ENCODE results near the gene HECW1. TPM values are rescaled to one million over a fixed set of nuclear protein-coding genes. Genes with fewer than 3 reads are reported as not detected.

The HECW1 gene
- polyA plus RNA-seq, 2 of the 4 experiments (the other 2 are of a cell fraction), result 11.3 TPM

DNA sequence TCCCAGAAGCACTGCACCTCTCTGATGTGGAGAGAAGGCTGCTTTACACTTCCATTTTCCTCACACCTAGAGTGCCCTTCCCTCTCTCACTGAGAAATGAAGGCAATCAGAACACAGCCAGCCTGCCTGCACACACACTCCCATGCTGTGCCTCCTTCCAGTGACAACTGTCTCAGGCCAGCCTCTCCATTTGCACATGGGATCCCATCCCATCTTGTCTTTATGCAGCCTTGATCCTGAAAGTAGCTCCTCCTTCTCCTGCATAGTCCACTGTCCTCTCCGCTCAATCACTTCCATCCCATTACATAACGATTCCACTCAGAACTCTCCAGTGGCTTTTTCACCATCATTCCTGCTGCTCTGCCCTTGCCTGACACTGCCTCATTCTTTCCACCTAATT is 266.8 kb downstream of the HECW1 start:
- ATAC-seq (no peak), FAIRE-seq (no peak), DNase-seq (ENCODE audit: low read depth in 1 of 2, low spot score in 1 of 2) (no peak)
- H3K4me2 ChIP-seq, result no peak overlapping the region
- H3K4me1 ChIP-seq, result no peaks in the 10 kb centered on the region
- TF ChIP-seq BHLHE40 (IDR thresholded peaks at IDR 0.05; ENCODE audit: low read depth, low read length), result no peak
- no peak for TF ChIP-seq MAX (IDR thresholded peaks at IDR 0.05)
- TF ChIP-seq, protein P1, sequence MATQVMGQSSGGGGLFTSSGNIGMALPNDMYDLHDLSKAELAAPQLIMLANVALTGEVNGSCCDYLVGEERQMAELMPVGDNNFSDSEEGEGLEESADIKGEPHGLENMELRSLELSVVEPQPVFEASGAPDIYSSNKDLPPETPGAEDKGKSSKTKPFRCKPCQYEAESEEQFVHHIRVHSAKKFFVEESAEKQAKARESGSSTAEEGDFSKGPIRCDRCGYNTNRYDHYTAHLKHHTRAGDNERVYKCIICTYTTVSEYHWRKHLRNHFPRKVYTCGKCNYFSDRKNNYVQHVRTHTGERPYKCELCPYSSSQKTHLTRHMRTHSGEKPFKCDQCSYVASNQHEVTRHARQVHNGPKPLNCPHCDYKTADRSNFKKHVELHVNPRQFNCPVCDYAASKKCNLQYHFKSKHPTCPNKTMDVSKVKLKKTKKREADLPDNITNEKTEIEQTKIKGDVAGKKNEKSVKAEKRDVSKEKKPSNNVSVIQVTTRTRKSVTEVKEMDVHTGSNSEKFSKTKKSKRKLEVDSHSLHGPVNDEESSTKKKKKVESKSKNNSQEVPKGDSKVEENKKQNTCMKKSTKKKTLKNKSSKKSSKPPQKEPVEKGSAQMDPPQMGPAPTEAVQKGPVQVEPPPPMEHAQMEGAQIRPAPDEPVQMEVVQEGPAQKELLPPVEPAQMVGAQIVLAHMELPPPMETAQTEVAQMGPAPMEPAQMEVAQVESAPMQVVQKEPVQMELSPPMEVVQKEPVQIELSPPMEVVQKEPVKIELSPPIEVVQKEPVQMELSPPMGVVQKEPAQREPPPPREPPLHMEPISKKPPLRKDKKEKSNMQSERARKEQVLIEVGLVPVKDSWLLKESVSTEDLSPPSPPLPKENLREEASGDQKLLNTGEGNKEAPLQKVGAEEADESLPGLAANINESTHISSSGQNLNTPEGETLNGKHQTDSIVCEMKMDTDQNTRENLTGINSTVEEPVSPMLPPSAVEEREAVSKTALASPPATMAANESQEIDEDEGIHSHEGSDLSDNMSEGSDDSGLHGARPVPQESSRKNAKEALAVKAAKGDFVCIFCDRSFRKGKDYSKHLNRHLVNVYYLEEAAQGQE (IDR thresholded peaks at IDR 0.05), result no peak
- no peak for TF ChIP-seq SREBF2 (IDR thresholded peaks at IDR 0.05)
- no peak for TF ChIP-seq EP300 (IDR thresholded peaks at IDR 0.05)
- no peak for TF ChIP-seq KDM1A (IDR thresholded peaks at IDR 0.05; ENCODE audit: low read depth)
- no peak for TF ChIP-seq MYC (IDR thresholded peaks at IDR 0.05; ENCODE audit: borderline replicate concordance, low read length)
- TF ChIP-seq PBX3 (IDR thresholded peaks at IDR 0.05), result no peak
- no peak for TF ChIP-seq POLR2AphosphoS2 (conservative IDR thresholded peaks at IDR 0.05; ENCODE audit: low read length)
- TF ChIP-seq CEBPB (IDR thresholded peaks at IDR 0.05), result no peak
- no peak for TF ChIP-seq ESRRA (IDR thresholded peaks at IDR 0.05; ENCODE audit: borderline replicate concordance, low read length)
- no peak for TF ChIP-seq CHD4 (IDR thresholded peaks at IDR 0.05; ENCODE audit: borderline replicate concordance)
- TF ChIP-seq EHF (CRISPR knock-in tag; IDR thresholded peaks at IDR 0.05), result no peak
- TF ChIP-seq FOXS1 (CRISPR knock-in tag; IDR thresholded peaks at IDR 0.05), result no peak
- TF ChIP-seq, protein P2, sequence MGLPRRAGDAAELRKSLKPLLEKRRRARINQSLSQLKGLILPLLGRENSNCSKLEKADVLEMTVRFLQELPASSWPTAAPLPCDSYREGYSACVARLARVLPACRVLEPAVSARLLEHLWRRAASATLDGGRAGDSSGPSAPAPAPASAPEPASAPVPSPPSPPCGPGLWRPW (IDR thresholded peaks at IDR 0.05), result no peak
- no peak for TF ChIP-seq CBX2 (IDR thresholded peaks at IDR 0.05; ENCODE audit: borderline replicate concordance, low read depth)
- no peak for TF ChIP-seq ZSCAN20 (CRISPR knock-in tag; IDR thresholded peaks at IDR 0.05)
- no peak for TF ChIP-seq RARB (CRISPR knock-in tag; IDR thresholded peaks at IDR 0.05)
- TF ChIP-seq, protein P3, sequence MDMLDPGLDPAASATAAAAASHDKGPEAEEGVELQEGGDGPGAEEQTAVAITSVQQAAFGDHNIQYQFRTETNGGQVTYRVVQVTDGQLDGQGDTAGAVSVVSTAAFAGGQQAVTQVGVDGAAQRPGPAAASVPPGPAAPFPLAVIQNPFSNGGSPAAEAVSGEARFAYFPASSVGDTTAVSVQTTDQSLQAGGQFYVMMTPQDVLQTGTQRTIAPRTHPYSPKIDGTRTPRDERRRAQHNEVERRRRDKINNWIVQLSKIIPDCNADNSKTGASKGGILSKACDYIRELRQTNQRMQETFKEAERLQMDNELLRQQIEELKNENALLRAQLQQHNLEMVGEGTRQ (IDR thresholded peaks at IDR 0.05), result no peak
- no peak for TF ChIP-seq JUNB (IDR thresholded peaks at IDR 0.05)
- H3K9me3 ChIP-seq, result no peaks in the 10 kb centered on the region; the same call in 2 of the 3 replicates
- no peak overlapping the region for H3K4me3 ChIP-seq
- ChIA-PET CTCF (no interaction called here), POLR2A (no interaction called here)
- WGBS (ENCODE audit: missing lambda C conversion rate), result 74% methylated on average over 2 of the region's 2 CpGs
- H3K27ac ChIP-seq, result no peak overlapping the region

- POLR2A ChIA-PET, result no interaction called here
- CTCF ChIA-PET, result no interaction called here
- WGBS (ENCODE audit: missing lambda C conversion rate), result 76% methylated on average over 8 of the region's 8 CpGs
- FAIRE-seq, result no peak
- Histone ChIP-seq H3K4me2 (no peak overlapping the region), H3K27ac (no peak overlapping the region), H3K4me3 (no peak overlapping the region), H3K9me3 (no peaks in the 10 kb centered on the region; the same call in 2 of the 3 replicates), H3K4me1 (no peaks in the 10 kb centered on the region)
- ATAC-seq, result no peak
- no peak for TF ChIP-seq EP300 (IDR thresholded peaks at IDR 0.05)
- no peak for TF ChIP-seq RAD21 (conservative IDR thresholded peaks at IDR 0.05 in 1 of 2, IDR thresholded peaks at IDR 0.05 in 1 of 2)
- TF ChIP-seq RNF2 (IDR thresholded peaks at IDR 0.05; ENCODE audit: borderline replicate concordance, low read depth), result no peak
- DNase-seq (ENCODE audit: low read depth in 1 of 2, low spot score in 1 of 2), result no peak
These were observed 272.3 kb downstream of the HECW1 start for GRCh38 chr7:43384616-43385308.
